GM12873 (cell line): ENCODE data around the gene CKS1B.

ENCODE experiments used
- TF ChIP-seq, protein P1 (sequence below): IDR thresholded peaks from 2 replicates; pipeline ENCODE4 v1.5.1; 2012; ENCODE audit warnings: low read depth, mild to moderate bottlenecking, moderate library complexity, low read length, control low read depth; ENCODE audit not compliant: insufficient read depth; ENCODE audit errors: missing control alignments

Gene CKS1B

DNA sequence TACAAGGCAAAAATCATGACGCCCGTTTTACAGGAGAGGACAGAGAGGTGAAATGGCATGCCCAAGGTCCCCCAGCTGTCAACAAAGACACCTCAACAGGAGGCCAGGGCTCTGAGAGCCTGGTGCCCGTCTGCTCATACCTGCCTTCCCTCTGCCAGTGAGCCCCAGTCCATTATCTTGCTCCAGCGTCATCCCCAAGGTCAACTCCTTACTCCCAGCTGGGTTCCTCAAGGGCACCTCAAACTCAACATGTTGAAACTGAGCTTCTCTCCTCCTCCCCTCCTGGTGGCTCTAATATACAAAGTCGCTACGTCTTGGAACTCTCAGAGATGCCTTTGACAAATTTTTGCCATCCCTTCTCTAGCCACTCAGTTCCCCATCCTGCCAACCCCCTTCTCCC is 21.8 kb upstream of the CKS1B start:
- TF ChIP-seq, protein P1, sequence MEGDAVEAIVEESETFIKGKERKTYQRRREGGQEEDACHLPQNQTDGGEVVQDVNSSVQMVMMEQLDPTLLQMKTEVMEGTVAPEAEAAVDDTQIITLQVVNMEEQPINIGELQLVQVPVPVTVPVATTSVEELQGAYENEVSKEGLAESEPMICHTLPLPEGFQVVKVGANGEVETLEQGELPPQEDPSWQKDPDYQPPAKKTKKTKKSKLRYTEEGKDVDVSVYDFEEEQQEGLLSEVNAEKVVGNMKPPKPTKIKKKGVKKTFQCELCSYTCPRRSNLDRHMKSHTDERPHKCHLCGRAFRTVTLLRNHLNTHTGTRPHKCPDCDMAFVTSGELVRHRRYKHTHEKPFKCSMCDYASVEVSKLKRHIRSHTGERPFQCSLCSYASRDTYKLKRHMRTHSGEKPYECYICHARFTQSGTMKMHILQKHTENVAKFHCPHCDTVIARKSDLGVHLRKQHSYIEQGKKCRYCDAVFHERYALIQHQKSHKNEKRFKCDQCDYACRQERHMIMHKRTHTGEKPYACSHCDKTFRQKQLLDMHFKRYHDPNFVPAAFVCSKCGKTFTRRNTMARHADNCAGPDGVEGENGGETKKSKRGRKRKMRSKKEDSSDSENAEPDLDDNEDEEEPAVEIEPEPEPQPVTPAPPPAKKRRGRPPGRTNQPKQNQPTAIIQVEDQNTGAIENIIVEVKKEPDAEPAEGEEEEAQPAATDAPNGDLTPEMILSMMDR, result no peak

DNA sequence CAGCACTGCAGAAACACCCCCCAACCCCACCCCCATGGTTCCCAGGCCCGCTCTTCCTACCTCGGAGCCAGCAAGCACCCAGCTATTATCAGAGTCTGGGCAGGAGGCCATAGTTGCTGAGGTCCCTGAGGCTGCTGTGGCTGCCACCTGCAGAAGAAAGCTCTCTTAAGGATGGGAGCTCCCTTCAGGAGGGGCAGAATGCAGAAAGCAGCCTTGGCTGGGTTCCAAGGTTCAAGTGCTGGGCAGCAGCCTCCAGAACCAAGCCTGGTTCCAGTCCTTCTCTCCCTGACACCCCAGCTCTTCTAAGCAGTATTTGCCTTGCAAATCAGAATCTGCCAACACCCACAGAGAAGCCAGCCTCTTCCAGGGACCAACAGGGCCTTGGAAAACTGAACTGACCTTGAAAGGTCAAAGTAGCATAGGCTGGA is 20.9 kb upstream of the CKS1B start:
- TF ChIP-seq, protein P1, result no peak

DNA sequence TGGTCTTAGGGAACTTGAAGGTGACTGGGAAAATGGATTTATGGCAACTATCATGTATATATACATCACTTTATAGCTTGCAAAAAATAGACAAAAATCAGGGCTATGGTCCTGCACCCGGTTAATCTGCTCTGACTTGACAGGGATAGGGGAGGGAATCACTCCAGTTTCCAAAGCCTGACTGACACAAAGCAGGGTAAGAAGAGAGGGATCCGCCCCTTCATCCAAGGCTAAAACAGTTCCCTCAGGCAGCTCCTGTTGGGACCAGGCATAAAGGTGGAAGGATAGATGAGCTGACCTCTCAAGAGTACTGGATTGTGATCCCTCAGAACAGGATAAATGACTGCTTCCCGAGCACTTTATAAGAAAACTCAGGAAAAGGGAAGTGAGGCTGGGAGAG is 19.9 kb upstream of the CKS1B start:
- TF ChIP-seq, protein P1, result no peak

DNA sequence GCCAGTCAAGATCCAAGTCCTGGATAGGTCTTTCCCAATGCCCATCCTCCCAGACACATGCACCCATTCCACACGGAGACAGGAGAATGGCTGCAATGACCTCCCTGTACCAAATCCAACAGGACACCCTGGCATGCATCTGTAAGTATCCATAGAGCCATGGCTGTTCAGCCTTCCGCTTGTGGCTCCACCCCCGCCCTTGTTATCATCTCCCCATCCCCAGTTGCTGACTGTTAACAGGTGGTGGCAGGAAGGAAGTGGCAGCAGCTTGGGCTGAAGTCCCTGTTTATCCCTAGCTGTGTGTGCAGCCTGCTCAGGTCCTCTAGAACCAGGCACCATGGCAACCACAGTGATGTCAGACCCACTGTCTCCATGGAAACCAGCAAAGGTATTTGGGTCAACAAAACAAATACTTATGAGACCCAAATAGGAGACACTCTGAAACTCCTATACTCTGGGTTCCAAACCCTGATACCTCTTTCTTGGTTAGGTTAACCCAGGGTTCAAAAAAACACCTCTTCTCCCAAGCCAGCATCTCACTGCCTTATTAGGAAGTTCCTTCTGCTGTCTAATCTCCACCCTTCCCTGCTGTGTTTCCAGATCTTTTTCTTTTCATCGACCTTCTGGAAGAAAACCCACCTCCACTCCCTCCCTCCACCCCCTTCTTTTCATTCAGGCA is 19.3 kb upstream of the CKS1B start:
- TF ChIP-seq, protein P1, result no peak

DNA sequence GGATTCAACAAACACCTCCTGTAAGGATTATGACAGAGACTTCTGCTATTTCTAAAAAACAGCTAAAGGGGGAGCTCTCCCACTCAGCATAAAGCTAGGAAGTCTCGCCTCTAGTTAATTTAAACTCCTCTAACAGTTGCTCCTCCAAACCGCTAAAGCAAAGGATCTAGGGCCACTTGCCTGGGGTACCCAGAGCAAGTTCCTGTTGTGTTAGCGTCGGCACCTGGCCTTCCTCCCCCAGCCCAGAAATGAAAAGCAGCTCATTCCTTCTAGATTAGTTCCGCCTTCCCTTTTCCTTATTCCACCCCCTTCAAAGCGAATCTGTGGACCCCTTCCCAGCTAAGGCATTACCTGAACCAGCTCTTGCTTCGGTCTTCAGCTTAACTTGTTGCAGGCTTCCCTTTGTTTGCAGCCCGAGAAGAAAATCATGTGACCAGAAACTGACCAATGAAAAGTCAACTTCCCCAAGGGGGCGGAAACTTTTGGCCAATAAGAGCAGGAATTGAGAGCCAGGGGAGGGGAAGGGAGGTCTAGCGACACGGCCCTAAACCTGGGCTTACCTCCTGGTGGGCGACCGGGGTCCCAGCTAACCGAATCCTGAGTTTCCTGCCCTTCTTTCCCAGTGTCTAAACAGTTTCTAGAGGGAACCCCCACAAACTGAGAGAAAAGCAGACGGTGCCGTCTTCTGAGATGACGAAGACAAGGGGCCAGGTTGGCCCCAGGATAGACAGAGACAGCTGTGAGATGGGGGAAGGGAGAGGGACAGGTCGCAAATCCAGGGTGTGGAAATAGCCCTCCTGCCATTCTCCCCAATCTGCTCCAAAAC is 18.6 kb upstream of the CKS1B start, which contains the start of gene PBXIP1:
PBXIP1 (minus strand) TSS at position 382 of the 826 bp plus-strand sequence. CDS start 2,378 bp downstream, outside the sequence.
- TF ChIP-seq, protein P1, result peak; percentile 15

DNA sequence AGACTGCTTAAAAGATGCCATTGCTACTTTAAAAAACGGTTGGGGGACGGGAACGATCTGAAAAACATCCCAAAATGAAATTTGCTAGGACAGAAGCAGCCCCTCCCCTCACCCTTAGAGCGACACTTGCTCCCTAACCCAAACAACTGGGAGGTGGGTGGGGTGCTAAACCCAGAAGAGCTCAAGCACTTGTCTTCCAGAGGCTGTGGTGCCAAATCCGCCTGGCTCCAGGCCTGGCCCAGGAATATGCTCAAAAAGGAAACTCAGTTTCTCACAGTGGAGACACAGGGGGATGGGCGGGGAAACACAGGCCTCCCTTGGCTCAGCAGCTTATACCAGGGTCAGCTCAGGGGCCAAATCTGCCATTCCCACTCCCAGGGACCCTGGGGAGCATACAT is 17.9 kb upstream of the CKS1B start:
- TF ChIP-seq, protein P1, result no peak

DNA sequence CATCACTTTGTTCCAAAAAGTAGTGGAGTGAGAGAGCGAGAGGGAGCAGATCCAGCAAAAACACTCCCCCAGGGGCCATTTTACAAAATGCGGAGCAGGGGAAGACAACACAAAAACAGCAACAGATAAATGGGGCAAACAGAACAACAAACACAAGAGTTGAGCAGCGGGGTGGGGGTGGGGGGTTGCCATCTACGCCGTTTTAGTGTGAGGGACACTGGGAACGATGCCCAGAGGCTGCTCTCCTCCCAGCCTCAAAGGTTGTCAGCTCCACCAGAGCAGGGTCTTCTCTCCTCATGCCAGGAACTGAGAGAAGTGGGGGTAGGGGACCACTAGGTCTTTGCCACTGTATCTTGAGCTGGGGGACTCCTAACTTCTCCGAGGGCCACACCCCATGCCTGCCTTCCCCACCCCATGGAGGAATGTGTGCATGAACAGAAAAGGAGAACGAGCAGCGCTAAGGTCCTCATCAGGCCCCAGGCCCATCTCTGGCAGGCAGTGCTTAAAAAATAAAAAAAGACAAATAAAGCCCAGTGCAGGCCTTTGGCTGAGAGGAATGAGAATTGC is 17.3 kb upstream of the CKS1B start:
- TF ChIP-seq, protein P1, result no peak
